Endothelial cell of umbilical vein (primary cell): ENCODE measurements around the gene GTF3C5. TPM values are rescaled to one million over a fixed set of nuclear protein-coding genes. Genes with fewer than 3 reads are reported as not detected.

ENCODE experiments used
- BruUV-seq: library from RNA; stranded (reverse); fragments of 400-500 nt; replicated peaks from 2 replicates; lab custom pipeline; 2021; lab: Mats Ljungman, UMichigan
- CTCF ChIA-PET: fragments of 300-600, 350-600 bp; sonication (Branson Sonifier 250); formaldehyde crosslinking; loops from one replicate; lab custom pipeline; 2021; ENCODE audit warnings: antibody characterized with exemption, inconsistent platforms; lab: Charles Lee
- POLR2A ChIA-PET: fragments of 300-600, 350-600 bp; sonication (Branson Sonifier 250); formaldehyde crosslinking; loops from one replicate; lab custom pipeline; 2021; ENCODE audit warnings: antibody characterized with exemption, inconsistent platforms; lab: Charles Lee
- DNase-seq: peaks from one replicate; pipeline ENCODE4 v3.0.0-alpha.2; 2011; ENCODE audit warnings: low read depth, low spot score
- FAIRE-seq: peaks from 2 replicates; lab custom pipeline; 2011; peaks lifted over from hg19 to GRCh38; lab: Jason Lieb, UNC
- H2AFZ ChIP-seq: 2 replicates; pipeline ENCODE4 v1.6.0; 2012; ENCODE audit warnings: low read depth, low read length, control low read depth, inconsistent platforms
- H3K27ac ChIP-seq: 2 replicates; pipeline ENCODE4 v1.5.1; 2011; ENCODE audit warnings: low read depth, mild to moderate bottlenecking, control low read depth, low read length, moderate library complexity; ENCODE audit not compliant: insufficient read depth
- H3K27me3 ChIP-seq, 2 experiments: 2 replicates each; pipeline versions ENCODE4 v1.6.0 to v1.6.1; 2011; ENCODE audit warnings: low read length in 2 of 2, mixed read lengths in 1 of 2; ENCODE audit not compliant: control insufficient read depth in 2 of 2, insufficient read depth in 2 of 2
- H3K36me3 ChIP-seq, 2 experiments: 2 replicates in 1 of 2; 3 replicates in 1 of 2; pipeline ENCODE4 v1.5.1; 2011; ENCODE audit warnings: low read length in 2 of 2, mild to moderate bottlenecking in 1 of 2, moderate library complexity in 1 of 2; ENCODE audit not compliant: control insufficient read depth in 2 of 2, insufficient read depth in 2 of 2; ENCODE audit errors: extremely low read depth in 1 of 2
- H3K4me1 ChIP-seq: 3 replicates; pipeline ENCODE4 v1.5.1; 2011; ENCODE audit warnings: mild to moderate bottlenecking, low read length; ENCODE audit not compliant: control insufficient read depth, insufficient read depth; ENCODE audit errors: extremely low read depth
- H3K4me2 ChIP-seq: 2 replicates; pipeline ENCODE4 v1.6.1; 2011; ENCODE audit warnings: low read length, control low read depth, mixed read lengths; ENCODE audit not compliant: insufficient read depth
- H3K4me3 ChIP-seq, 3 experiments: fragments of 200-600 bp in 1 of 3; sonication (generic), shearing (Covaris generic) in 1 of 3; replicated peaks in 1 of 3; 2 replicates each; pipeline ENCODE4 v1.5.1; 2011 to 2016; ENCODE audit warnings: control low read depth in 3 of 3, low read length in 3 of 3, mild to moderate bottlenecking in 2 of 3, inconsistent platforms in 1 of 3, low read depth in 1 of 3, moderate library complexity in 1 of 3; ENCODE audit not compliant: insufficient read depth in 1 of 3
- H3K79me2 ChIP-seq: 2 replicates; pipeline ENCODE4 v1.6.0; 2012; ENCODE audit warnings: low read length, inconsistent platforms; ENCODE audit not compliant: control insufficient read depth, insufficient read depth
- H3K9ac ChIP-seq: replicated peaks from 2 replicates; pipeline ENCODE3; 2011; ENCODE audit warnings: low read length, control low read depth; ENCODE audit not compliant: insufficient read depth; ENCODE audit errors: extremely low read depth
- H3K9me1 ChIP-seq: replicated peaks from 3 replicates; pipeline ENCODE4 v1.6.0; 2011; ENCODE audit warnings: mild to moderate bottlenecking, low read length; ENCODE audit not compliant: control insufficient read depth, insufficient read depth; ENCODE audit errors: extremely low read depth
- H3K9me3 ChIP-seq: replicated peaks from 2 replicates; pipeline ENCODE4 v1.5.1; 2012; ENCODE audit warnings: low read length, inconsistent platforms; ENCODE audit not compliant: control insufficient read depth, insufficient read depth
- H4K20me1 ChIP-seq: replicated peaks from 2 replicates; pipeline ENCODE3; 2011; ENCODE audit warnings: mild to moderate bottlenecking, low read length; ENCODE audit not compliant: control insufficient read depth, insufficient read depth; ENCODE audit errors: extremely low read depth
- EZH2 ChIP-seq: IDR thresholded peaks from 2 replicates; pipeline ENCODE4 v1.6.1; 2012; ENCODE audit warnings: borderline replicate concordance, low read depth, mild to moderate bottlenecking, moderate library complexity, low read length, inconsistent platforms; ENCODE audit not compliant: severe bottlenecking
- FOS ChIP-seq: IDR thresholded peaks from 2 replicates; pipeline ENCODE4 v1.6.1; 2011; ENCODE audit warnings: mild to moderate bottlenecking, low read length, moderate library complexity, borderline replicate concordance; ENCODE audit not compliant: insufficient read depth
- GATA2 ChIP-seq: IDR thresholded peaks from 2 replicates; pipeline ENCODE4 v1.7.0; 2011; ENCODE audit warnings: low read depth, mild to moderate bottlenecking, moderate library complexity, mixed read lengths, low read length; ENCODE audit not compliant: insufficient read length, insufficient read depth
- MYC ChIP-seq: IDR thresholded peaks from one replicate; pipeline ENCODE4 v1.6.1; 2011; ENCODE audit warnings: mild to moderate bottlenecking, low read depth, low read length
- POLR2A ChIP-seq: IDR thresholded peaks from 2 replicates; pipeline ENCODE4 v1.6.1; 2012; ENCODE audit warnings: low read depth, mild to moderate bottlenecking, control low read depth, low read length
- POLR2AphosphoS5 ChIP-seq: IDR thresholded peaks from 2 replicates; pipeline ENCODE4 v1.6.1; 2012; ENCODE audit warnings: low read depth, mild to moderate bottlenecking, control low read depth, low read length, moderate library complexity; ENCODE audit not compliant: insufficient read depth
- dilution Hi-C: fragments of 300-500 bp; cut with MboI; formaldehyde crosslinking; loops from one replicate; pipeline ENCODE4 v1.15.0; 2019; ENCODE audit warnings: low sequenced_read_pairs; ENCODE audit not compliant: extremely low pct_ligation_motif_present
- intact Hi-C: fragments of 100-400 bp; cut with micrococcal nuclease; formaldehyde crosslinking; loops from one replicate; pipeline ENCODE4 v1.10.0; 2022
- polyA plus RNA-seq, 4 experiments: library from polyadenylated mRNA; depleted of rRNA in 3 of 4; stranded (reverse) in 3 of 4; unstranded in 1 of 4; fragments of >200 nt; gene quantifications; 2 replicates each; pipeline versions ENCODE4 v1.2.1 to v1.2.3, GENCODE V29; 2011 to 2012; ENCODE audit warnings: missing spikeins in 1 of 4
- total RNA-seq: library from RNA; stranded (reverse); gene quantifications from 2 replicates; pipeline ENCODE4 v1.2.3, GENCODE V29; 2021
- TF ChIP-seq, protein P1 (sequence below), 2 donors: IDR thresholded peaks; 1 replicate in 1 of 2; 2 replicates in 1 of 2; pipeline ENCODE4 v1.5.1; 2011; ENCODE audit warnings: low read length in 2 of 2, mild to moderate bottlenecking in 2 of 2, moderate library complexity in 2 of 2, control low read depth in 1 of 2, inconsistent platforms in 1 of 2, low read depth in 1 of 2; ENCODE audit not compliant: insufficient read depth in 1 of 2; ENCODE audit errors: extremely low read depth in 1 of 2
- TF ChIP-seq, protein P2 (sequence below): IDR thresholded peaks from 2 replicates; pipeline ENCODE4 v1.6.1; 2011; ENCODE audit not compliant: insufficient read depth, insufficient read length

The GTF3C5 gene
- total and polyA plus RNA-seq, 2 donors (not counting 3 experiments of a cell fraction or from before 2014, with no cell fraction given), result 65.6 to 73.8 TPM

DNA sequence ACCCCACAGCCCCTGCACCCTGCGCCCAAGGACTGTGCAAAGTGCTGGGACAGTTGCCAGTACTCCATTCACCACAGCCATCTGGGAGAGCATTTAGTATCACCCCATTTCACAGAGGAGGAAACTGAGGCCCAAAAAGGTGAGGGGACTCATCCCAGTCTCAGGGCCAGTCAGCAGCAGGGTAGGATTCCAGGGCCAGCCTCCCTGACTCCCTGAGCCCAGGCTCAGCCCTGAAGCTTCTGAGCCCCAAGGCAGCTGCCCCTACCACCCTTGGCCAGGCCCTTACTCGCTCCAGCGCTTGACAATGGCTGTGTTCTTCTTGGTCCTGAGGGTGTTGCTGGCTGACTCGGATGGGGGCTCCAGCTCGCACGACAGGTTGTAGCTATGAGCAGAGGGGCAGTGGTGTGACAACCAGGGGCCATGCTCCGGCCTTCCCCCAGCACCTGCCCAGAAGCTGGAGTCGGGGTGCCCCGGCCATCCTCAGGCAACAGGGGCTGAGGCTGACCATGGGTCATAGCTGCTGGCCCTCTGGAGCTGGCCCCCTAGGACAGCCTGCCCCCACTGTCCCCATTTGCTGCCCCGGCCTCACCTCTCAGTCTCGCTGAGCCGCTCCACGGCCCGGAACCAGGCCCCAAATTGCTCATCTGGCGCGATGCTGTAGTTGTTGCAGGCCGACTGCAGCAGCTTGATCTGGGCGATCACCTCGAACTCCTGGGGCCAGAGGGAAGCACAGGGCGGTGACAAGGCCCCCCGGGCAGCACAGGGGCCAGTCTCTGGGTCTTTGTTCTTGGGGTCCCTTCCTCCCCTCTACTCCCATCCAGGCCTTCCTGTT is 71.6 kb downstream of the GTF3C5 start:
- H3K27ac ChIP-seq, result no peak overlapping the region
- POLR2A ChIA-PET, result no interaction called here
- no peak overlapping the region for H2AFZ ChIP-seq
- no peak overlapping the region for H3K9ac ChIP-seq
- TF ChIP-seq POLR2AphosphoS5, result no peak
- TF ChIP-seq POLR2A, result no peak
- no peak for TF ChIP-seq EZH2
- no peak for TF ChIP-seq GATA2
- TF ChIP-seq MYC, result no peak
- no peak for TF ChIP-seq FOS
- TF ChIP-seq, protein P1, sequence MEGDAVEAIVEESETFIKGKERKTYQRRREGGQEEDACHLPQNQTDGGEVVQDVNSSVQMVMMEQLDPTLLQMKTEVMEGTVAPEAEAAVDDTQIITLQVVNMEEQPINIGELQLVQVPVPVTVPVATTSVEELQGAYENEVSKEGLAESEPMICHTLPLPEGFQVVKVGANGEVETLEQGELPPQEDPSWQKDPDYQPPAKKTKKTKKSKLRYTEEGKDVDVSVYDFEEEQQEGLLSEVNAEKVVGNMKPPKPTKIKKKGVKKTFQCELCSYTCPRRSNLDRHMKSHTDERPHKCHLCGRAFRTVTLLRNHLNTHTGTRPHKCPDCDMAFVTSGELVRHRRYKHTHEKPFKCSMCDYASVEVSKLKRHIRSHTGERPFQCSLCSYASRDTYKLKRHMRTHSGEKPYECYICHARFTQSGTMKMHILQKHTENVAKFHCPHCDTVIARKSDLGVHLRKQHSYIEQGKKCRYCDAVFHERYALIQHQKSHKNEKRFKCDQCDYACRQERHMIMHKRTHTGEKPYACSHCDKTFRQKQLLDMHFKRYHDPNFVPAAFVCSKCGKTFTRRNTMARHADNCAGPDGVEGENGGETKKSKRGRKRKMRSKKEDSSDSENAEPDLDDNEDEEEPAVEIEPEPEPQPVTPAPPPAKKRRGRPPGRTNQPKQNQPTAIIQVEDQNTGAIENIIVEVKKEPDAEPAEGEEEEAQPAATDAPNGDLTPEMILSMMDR (IDR thresholded peaks at IDR 0.05; ENCODE audit: extremely low read depth in 1 of 2, insufficient read depth in 1 of 2, low read depth in 1 of 2, low read length in 2 of 2), result no peak
- TF ChIP-seq, protein P2, sequence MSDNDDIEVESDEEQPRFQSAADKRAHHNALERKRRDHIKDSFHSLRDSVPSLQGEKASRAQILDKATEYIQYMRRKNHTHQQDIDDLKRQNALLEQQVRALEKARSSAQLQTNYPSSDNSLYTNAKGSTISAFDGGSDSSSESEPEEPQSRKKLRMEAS, result no peak
- dilution Hi-C loops, result no loop called here
- DNase-seq (no peak), FAIRE-seq (no peak)
- H3K36me3 ChIP-seq, result peaks cover 13 to 75% of the 10 kb centered on the region in 2 experiments
- no peaks in the 10 kb centered on the region for H3K9me3 ChIP-seq
- H3K79me2 ChIP-seq, result no peaks in the 10 kb centered on the region
- no peaks in the 10 kb centered on the region for H3K9me1 ChIP-seq
- intact Hi-C loops, result loop anchor here (1.0 kb wide), 4 partner anchors 42 to 78 kb away; no protein-coding TSS in a partner anchor
- CTCF ChIA-PET, result interaction anchor here (1.2 to 3.5 kb wide), 6 partner anchors 11 to 78 kb away, joined by 3 to 147 read pairs (median 6); no protein-coding TSS in a partner anchor
- no peak overlapping the region for H3K4me2 ChIP-seq
- no peaks in the 10 kb centered on the region for H3K4me1 ChIP-seq
- no peaks in the 10 kb centered on the region for H3K27me3 ChIP-seq
- BruUV-seq, result no TSS peak
- no peaks in the 10 kb centered on the region for H4K20me1 ChIP-seq
- no peak overlapping the region for H3K4me3 ChIP-seq
